ENCODE results near the gene CAMK2A.

The CAMK2A gene

GRCh38 chr5:150181766-150182545 is 107.6 kb downstream of the CAMK2A start:
- TF ChIP-seq POLR2A (IDR thresholded peaks at IDR 0.05; ENCODE audit: low read depth, low read length), result no peak
- DNase-seq (ENCODE audit: insufficient read length, low spot score), result no peak
- FAIRE-seq, result no peak

- no peak for TF ChIP-seq POLR2A (IDR thresholded peaks at IDR 0.05; ENCODE audit: low read depth, low read length)
Observed at GRCh38 chr5:150181027-150181426, 108.5 kb downstream of the CAMK2A start.

GRCh38 chr5:150180241-150181026 is 109.1 kb downstream of the CAMK2A start:
- TF ChIP-seq POLR2A (IDR thresholded peaks at IDR 0.05; ENCODE audit: low read depth, low read length), result no peak
- DNase-seq (ENCODE audit: insufficient read length, low spot score) (no peak), FAIRE-seq (no peak)

More at GRCh38 chr5:150181027-150181426, 108.5 kb downstream of the CAMK2A start:
- FAIRE-seq (no peak), DNase-seq (ENCODE audit: insufficient read length, low spot score) (no peak)

GRCh38 chr5:150179019-150179620 is 110.5 kb downstream of the CAMK2A start:
- DNase-seq (ENCODE audit: insufficient read length, low spot score), result no peak
- TF ChIP-seq POLR2A (IDR thresholded peaks at IDR 0.05; ENCODE audit: low read depth, low read length), result no peak
- no peak for FAIRE-seq

GRCh38 chr5:150178262-150178661 is 111.3 kb downstream of the CAMK2A start:
- no peak for TF ChIP-seq POLR2A (IDR thresholded peaks at IDR 0.05; ENCODE audit: low read depth, low read length)
- DNase-seq (ENCODE audit: insufficient read length, low spot score), result no peak
- no peak for FAIRE-seq

- TF ChIP-seq POLR2A (IDR thresholded peaks at IDR 0.05; ENCODE audit: low read depth, low read length), result no peak
Observed at GRCh38 chr5:150177721-150178120, 111.9 kb downstream of the CAMK2A start.

GRCh38 chr5:150176745-150177477 is 112.7 kb downstream of the CAMK2A start:
- FAIRE-seq (no peak), DNase-seq (ENCODE audit: insufficient read length, low spot score) (no peak)
- TF ChIP-seq POLR2A (IDR thresholded peaks at IDR 0.05; ENCODE audit: low read depth, low read length), result no peak

More at GRCh38 chr5:150177721-150178120, 111.9 kb downstream of the CAMK2A start:
- DNase-seq (ENCODE audit: insufficient read length, low spot score) (no peak), FAIRE-seq (no peak)

- FAIRE-seq, result no peak
- DNase-seq (ENCODE audit: insufficient read length, low spot score), result peak; percentile 60
- TF ChIP-seq POLR2A (IDR thresholded peaks at IDR 0.05; ENCODE audit: low read depth, low read length), result no peak
Observed at GRCh38 chr5:150175536-150175935, 114.0 kb downstream of the CAMK2A start.

GRCh38 chr5:150175076-150175475 is 114.5 kb downstream of the CAMK2A start:
- no peak for FAIRE-seq

GRCh38 chr5:150174285-150174684 is 115.3 kb downstream of the CAMK2A start:
- no peak for TF ChIP-seq POLR2A (IDR thresholded peaks at IDR 0.05; ENCODE audit: low read depth, low read length)
- DNase-seq (ENCODE audit: insufficient read length, low spot score) (no peak), FAIRE-seq (no peak)

More at GRCh38 chr5:150175076-150175475, 114.5 kb downstream of the CAMK2A start:
- no peak for DNase-seq (ENCODE audit: insufficient read length, low spot score)
- no peak for TF ChIP-seq POLR2A (IDR thresholded peaks at IDR 0.05; ENCODE audit: low read depth, low read length)

GRCh38 chr5:150173161-150173560 is 116.4 kb downstream of the CAMK2A start:
- no peak for FAIRE-seq
- no peak for DNase-seq (ENCODE audit: insufficient read length, low spot score)
- no peak for TF ChIP-seq POLR2A (IDR thresholded peaks at IDR 0.05; ENCODE audit: low read depth, low read length)

- FAIRE-seq (no peak), DNase-seq (ENCODE audit: insufficient read length, low spot score) (no peak)
- no peak for TF ChIP-seq POLR2A (IDR thresholded peaks at IDR 0.05; ENCODE audit: low read depth, low read length)
Observed at GRCh38 chr5:150172556-150172955, 117.0 kb downstream of the CAMK2A start.

- TF ChIP-seq POLR2A (IDR thresholded peaks at IDR 0.05; ENCODE audit: low read depth, low read length), result no peak
- no peak for DNase-seq (ENCODE audit: insufficient read length, low spot score)
- no peak for FAIRE-seq
Observed at GRCh38 chr5:150172145-150172544, 117.4 kb downstream of the CAMK2A start.
